NCI-H748 (cell line): Measurements from ENCODE around the gene JAM3.

Experiments
- DNase-seq: peaks from one replicate; lab custom pipeline; 2025; ENCODE audit not compliant: unreplicated experiment; lab: John Stamatoyannopoulos, UW

The JAM3 gene

DNA sequence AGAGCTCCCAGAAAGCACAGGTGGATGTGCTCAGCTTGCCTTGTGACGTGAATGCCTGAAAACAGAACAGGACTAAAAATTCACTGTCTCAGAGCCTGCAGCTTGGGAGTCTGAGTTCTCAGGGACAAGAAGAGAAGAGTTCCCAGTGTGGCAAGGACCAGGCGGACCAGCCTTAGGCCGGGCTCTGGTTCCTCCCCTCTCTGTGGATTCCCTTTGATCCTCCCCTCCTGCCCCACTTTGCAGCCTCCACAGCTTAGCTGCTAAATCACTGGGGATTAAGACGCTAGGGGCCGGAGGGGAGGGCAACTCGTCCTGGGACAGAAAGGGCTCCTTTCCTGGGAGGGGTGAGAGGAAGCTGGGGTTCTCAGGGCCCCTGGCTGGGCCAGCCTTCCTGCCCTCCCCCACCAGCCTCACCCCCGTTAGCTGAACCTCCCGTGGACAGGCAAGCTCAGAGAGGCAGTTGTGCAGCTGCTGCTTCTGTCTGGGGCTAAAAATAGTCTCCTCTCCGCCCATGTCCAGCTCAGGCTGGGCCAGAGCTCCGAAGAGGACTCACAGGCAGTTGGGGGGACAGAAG is 29.9 kb upstream of the JAM3 start:
- DNase-seq, result no peak

GRCh38 chr11:134039726-134040385 is 29.0 kb upstream of the JAM3 start:
- no peak for DNase-seq

DNA sequence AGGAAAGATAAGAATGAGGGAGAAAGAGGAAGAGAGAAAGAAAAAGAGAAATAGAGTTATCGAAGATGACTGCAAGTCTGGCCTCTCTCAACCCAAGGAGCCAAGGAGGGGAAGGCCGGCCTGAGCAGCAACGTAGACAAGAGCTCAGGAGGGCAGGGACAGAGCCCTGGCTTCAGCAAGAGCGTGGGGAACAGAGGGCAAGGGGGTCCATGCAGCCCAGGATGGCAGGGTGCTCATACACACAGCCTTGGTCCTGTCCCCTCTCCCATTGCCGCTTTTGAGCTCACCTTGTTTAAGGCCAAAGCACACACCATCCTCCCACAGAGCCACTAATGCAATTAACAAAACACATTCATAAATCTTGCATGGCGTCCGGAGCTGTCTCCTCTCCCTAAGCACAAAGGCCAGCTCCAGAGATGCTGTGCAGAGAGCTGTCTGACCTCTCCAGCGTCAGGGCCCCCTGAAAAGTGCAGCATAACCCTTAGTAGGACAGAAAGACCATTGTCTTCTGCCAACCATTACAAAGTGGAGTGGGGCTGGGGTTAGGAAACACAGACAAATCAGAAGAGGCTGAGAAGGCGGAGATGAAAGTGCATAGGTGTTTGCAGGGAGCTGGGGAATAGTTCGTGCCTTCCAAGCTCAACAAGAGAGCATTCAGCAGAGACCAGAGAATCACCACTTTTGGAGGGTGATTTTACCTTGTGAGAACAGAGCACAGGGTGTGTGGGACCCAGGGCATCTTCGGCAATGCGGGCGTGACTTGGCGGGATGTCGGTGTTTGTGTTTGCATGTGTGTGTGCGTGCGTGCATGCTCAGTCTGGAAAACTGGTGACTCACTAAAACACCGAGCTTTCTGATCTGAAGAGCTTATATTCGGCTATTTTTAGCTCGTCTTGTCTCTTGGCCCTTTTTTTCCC is 28.2 kb upstream of the JAM3 start:
- no peak for DNase-seq

- no peak for DNase-seq
These were observed 27.5 kb upstream of the JAM3 start for GRCh38 chr11:134041349-134041748.

- no peak for DNase-seq
These were observed 26.8 kb upstream of the JAM3 start for GRCh38 chr11:134041791-134042696.

GRCh38 chr11:134043821-134044420 is 25.0 kb upstream of the JAM3 start:
- no peak for DNase-seq

DNA sequence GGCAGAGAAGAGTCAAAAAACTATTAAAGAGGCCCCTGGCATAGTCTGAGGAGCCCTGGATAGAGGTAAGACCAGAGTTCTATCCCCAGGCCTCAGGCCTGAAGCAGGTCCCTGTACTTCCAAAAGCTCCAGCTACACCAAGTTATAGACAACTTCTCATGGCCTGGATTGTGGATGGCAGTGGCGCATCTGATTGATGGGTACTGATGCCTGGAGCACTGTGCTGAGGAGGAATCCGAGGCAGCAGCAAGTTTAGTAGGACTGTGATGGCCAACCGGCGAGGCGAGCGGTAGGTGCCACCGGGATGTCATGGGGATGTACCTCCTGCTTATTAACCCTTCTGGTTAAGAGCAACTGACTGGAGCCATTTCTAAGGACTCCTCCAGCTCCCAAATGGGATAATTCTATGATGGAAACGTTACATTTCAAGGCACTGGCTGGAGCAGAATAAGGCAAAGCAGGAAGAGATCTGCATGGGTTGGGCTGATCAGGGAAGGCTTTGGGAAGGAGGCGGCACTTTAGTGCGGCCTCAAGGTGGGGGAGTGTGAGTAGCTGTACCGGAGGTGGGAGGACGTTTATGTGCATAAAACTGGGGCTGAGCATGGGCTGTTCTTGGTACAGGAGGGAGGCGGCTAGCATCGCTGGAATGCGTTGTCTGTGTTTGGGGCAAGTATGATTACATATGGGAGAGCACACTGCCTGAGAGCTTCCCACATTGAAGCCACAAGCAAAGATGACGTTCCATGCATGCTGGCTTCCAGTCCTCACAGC is 24.2 kb upstream of the JAM3 start:
- no peak for DNase-seq

DNA sequence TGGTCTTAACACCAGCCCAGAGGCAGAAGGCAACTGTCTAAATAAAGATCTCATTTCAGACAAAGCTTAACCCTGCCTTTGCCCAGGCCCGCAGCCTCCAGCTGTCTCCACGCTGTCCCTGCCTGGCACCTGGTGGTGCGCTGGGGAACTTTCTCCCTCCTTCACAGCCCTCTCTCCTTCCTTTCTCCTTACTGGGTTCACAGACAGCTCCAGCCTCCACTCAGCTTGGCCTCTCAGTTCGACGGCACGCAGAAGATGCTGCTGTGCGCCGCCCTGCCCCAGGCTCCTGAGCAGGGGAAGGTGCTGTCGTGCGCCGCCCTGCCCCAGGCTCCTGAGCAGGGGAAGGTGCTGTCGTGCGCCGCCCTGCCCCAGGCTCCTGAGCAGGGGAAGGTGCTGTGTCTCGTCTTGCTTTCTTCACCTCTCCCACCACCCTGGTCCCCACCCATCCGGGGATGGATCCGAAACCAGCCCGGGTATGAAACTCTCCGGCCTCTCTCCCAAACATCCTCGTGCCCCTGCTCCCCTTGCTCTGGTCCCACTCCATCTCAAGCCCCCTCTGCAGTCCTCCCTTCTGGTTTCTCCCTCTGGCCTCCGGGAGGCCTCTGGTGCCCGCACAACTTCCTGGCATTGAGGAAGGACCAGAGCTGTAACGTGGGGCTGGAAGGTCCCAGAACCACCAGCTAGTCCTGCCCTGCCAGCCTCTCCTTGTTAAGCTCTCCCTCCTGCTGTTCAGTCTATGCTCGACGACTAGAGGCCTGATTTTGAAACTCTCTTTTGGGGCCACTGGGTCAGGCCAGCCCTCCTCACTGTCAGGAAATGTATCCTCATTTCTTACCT is 22.9 kb upstream of the JAM3 start:
- DNase-seq, result peak; percentile 25

DNA sequence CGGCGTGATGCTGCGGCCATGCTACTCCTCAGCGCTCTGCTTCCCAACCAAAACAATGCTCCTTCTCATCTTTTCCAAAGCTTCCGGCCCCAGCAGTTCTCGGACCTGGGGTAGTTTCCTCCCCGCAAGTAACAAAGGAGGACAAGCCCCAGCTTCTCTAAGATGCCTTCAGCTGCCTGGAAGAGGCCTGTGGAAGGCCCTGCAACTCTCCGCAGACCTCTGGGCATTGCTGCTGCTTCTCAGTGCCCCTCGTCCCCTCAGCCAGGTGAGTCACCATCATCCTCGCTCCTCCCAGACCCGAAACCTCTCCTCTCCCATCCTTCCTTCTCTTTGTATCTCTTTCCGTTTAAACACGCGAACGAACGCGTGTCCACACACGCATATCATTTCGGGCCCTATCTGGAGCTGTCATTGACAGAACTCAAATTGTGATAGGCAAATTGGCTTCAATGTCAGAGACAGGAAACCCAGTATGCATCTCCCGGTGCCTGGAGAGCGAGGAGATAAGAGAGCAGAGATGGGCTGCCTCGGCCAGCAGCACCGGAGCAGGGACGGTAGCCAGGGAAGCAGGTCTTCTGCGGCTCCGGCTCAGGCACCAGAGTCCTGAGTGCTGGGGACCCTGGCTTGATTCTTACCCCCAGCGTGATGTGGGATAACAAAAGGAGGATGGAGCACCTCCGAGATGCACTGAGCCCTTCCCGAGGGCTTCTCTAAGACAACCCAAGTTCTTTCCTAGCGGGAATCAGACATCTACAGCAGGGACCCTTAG is 22.0 kb upstream of the JAM3 start:
- DNase-seq, result no peak

DNA sequence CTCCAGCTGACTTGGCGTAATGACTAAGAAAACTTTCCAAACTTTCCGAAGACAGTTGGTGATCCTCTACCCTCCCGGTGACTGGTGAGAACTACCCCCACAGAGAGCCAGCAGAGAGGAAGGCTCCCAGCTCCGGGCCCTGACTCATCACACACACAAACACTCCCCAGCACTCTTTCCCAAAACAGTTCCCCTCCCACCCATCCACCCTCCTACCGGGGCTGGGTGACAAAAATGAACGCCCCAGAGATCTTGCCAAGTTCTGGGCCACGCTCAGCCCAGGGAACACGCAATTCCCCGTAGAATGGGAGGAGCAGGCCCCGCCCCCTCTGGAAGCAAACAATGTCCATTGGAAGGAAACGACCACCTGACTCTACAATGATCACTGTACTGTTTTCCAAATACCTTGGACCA is 21.3 kb upstream of the JAM3 start:
- no peak for DNase-seq

DNA sequence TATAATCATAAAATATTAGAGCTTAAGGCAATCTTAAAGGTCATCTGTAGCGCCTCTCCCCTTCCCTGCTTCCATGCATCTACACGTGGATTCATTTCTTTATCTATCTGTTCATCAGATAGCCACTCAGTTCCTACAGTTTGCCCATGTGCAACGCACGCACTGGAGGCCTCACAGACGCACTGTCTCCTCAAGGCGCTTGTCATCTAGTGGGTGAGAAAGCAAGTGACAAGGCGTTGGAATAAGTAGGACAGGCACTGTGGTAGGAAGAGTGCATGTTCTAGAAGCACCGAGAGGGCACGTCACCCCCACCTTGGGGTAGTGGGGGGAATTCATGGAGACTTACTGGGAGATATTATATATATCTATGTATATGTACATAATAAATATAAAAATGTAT is 20.8 kb upstream of the JAM3 start:
- no peak for DNase-seq

GRCh38 chr11:134049303-134049702 is 19.6 kb upstream of the JAM3 start:
- DNase-seq, result no peak

GRCh38 chr11:134050541-134051383 is 18.1 kb upstream of the JAM3 start:
- DNase-seq, result peak; percentile 36

DNA sequence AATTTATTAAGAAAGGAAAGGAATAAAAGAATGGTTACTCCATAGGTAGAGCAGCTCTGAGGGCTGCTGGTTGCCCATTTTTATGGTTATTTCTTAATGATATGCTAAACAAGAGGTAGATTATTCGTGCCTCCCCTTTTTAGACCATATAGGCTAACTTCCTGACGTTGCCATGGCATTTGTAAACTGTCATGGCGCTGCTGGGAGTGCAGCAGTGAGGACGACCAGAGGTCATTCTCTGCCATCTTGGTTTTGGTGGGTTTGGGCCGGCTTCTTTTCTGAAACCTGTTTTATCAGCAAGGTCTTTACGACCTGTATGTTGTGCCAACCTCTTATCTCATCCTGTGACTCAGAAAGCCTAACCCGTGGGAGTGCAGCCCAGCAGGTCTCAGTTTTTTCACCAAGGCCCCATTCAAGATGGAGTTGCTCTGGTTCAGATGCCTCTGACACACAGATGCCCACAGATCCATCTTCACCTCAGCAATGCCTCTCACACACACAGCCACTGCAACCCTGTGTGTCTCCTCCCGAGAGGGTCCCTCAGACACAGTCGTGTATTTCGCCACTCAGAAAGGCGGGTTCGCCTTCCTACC is 16.4 kb upstream of the JAM3 start:
- DNase-seq, result no peak

- no peak for DNase-seq
These were observed 15.6 kb upstream of the JAM3 start for GRCh38 chr11:134052988-134053945.

DNA sequence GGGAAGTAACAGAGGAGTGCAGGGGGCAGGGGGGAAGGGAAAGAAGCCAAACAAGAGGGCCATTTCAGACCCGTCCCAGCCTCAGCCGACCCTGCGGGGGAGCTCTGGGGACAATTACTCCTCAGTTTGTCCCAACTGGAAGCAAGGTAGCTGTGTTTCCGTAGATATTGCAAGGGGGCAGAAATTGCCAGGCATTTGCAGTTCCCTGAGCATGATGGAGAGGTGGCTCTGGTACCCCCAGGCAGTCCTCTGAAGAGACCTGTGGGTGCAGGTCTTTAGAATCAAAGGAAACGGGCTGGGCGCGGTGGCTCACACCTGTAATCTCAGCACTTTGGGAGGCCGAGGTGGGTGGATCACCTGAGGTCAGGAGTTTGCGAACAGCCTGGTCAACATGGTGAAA is 13.8 kb upstream of the JAM3 start:
- DNase-seq, result no peak
